ENCODE data around the gene LCLAT1.

The LCLAT1 gene

DNA sequence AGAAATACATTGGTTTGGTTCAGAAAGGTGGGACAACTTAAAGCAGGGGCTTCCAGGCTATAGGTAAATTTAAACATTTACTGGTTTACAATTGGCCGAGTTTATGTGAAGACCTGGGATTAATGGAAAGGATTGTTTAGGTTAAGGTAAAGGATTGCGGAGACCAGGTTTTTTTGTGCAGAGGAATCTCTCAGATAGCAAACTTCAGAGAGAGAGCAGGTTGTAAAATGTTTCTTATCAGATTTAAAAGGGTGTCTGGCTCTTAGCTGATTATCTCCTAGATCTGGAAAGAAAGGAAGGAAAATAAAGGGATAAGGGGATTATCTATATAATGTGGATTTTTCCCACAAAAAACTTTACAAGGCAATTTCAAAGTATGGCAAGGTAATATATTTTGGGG, 101.3 kb downstream of the LCLAT1 start:
- Histone ChIP-seq H3K79me2 (no peaks in the 10 kb centered on the region), H2AFZ (no peak overlapping the region), H3K4me2 (ENCODE audit: low read length) (no peak overlapping the region), H3K9ac (no peak overlapping the region), H3K27ac (no peak overlapping the region), H3K9me3 (ENCODE audit: control insufficient read depth, low read length) (no peaks in the 10 kb centered on the region), H3K36me3 (ENCODE audit: control insufficient read depth, insufficient read depth, low read length) (no peaks in the 10 kb centered on the region), H3K4me3 (ENCODE audit: low read depth, low read length) (no peak overlapping the region), H3K4me1 (no peaks in the 10 kb centered on the region), H3K27me3 (ENCODE audit: control insufficient read depth, insufficient read depth, low read length) (no peaks in the 10 kb centered on the region)
- TF ChIP-seq CTCF (IDR thresholded peaks at IDR 0.05): no peak

DNA sequence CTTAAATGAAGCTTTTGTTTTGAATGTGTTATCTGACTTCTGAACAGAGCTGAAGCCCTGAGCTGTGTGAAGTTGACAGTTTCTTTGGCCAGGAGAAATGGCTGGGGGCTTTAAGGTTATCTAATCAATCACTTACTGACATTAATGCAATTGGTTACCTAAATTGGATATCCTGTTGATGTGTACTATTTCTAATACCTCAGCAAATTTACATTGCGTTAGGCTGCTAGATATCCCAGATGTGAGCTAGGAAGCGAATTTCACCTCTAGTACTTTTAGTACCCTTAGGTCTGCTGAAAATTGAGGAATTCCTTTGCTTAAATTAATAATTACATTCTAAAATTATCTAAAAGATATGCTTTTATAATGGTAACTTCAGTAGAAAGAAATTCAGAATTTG, 102.0 kb downstream of the LCLAT1 start:
- Histone ChIP-seq H3K4me3 (ENCODE audit: low read depth, low read length) (no peak overlapping the region), H3K9me3 (ENCODE audit: control insufficient read depth, low read length) (no peaks in the 10 kb centered on the region), H3K4me2 (ENCODE audit: low read length) (no peak overlapping the region), H3K27ac (no peak overlapping the region), H2AFZ (no peak overlapping the region), H3K36me3 (ENCODE audit: control insufficient read depth, insufficient read depth, low read length) (no peaks in the 10 kb centered on the region), H3K27me3 (ENCODE audit: control insufficient read depth, insufficient read depth, low read length) (no peaks in the 10 kb centered on the region), H3K4me1 (no peaks in the 10 kb centered on the region), H3K79me2 (no peaks in the 10 kb centered on the region), H3K9ac (no peak overlapping the region)
- TF ChIP-seq CTCF (IDR thresholded peaks at IDR 0.05): no peak

DNA sequence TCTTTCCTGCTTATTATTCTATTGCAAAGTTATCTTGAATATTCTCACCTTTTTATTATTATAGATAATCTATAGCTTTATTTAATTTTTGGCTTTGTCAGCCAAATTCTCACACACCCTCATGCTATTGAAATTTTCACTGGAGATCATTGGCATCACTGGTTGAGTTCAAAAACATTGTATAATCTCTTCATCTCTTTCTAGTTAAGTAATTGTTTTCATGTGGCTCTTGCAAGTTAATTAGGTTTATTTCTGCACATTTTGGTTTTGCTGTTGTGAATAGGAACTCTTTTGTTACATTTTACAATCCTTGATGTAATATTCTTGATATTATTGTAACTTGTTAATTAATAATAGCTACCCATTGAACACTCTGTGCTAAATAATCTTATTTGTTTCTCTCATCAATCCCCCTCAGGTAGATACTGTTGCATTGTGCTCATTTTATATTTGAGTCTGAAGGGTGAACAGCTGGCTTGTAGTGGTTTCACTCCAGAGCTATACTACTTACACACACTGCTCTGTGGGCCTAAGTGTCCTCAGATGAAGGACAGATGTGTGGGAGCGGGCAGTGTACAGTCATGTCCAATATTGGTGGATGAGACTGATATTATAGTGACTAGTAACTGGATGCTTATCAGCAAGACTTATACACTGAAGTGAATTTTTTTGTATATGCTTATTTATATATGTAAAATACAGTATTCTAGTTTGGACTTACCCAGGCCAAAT, 112.7 kb downstream of the LCLAT1 start:
- Histone ChIP-seq H3K4me1 (no peaks in the 10 kb centered on the region), H3K36me3 (ENCODE audit: control insufficient read depth, insufficient read depth, low read length) (no peaks in the 10 kb centered on the region)

DNA sequence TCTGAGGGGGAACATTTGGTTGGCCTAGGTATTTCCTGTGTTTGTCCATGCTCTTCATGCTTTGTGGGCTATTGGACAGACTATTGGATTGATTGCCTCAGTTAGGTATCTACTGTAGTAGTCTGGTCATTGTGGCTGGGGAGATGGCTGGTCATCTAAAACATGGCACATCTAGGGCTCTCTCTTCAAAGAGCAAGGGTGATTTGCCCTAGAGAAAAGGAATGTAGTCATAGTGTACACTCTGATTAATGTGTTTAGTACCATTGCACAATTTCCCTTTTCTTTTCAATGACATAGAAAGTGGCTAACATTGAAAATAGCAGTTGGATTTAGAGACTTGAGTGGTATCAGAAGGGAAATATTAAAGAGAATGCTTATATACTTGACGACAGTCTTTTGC, 114.3 kb downstream of the LCLAT1 start:
- no peak overlapping the region for H2AFZ ChIP-seq
- H3K4me2 ChIP-seq (ENCODE audit: low read length): no peak overlapping the region
- no peaks in the 10 kb centered on the region for H3K4me1 ChIP-seq
- no peaks in the 10 kb centered on the region for H3K36me3 ChIP-seq (ENCODE audit: control insufficient read depth, insufficient read depth, low read length)
- H3K9ac ChIP-seq: no peak overlapping the region
- no peaks in the 10 kb centered on the region for H3K9me3 ChIP-seq (ENCODE audit: control insufficient read depth, low read length)
- no peak overlapping the region for H3K27ac ChIP-seq
- H3K79me2 ChIP-seq: peaks cover under 1% of the 10 kb centered on the region
- H3K27me3 ChIP-seq (ENCODE audit: control insufficient read depth, insufficient read depth, low read length): no peaks in the 10 kb centered on the region
- no peak overlapping the region for H3K4me3 ChIP-seq (ENCODE audit: low read depth, low read length)
- no peak for TF ChIP-seq CTCF (IDR thresholded peaks at IDR 0.05)

More for the DNA sequence above, 112.7 kb downstream of the LCLAT1 start:
- H3K27me3 ChIP-seq (ENCODE audit: control insufficient read depth, insufficient read depth, low read length): no peaks in the 10 kb centered on the region
- no peak overlapping the region for H3K4me3 ChIP-seq (ENCODE audit: low read depth, low read length)
- H3K27ac ChIP-seq: no peak overlapping the region
- no peak overlapping the region for H2AFZ ChIP-seq
- H3K9me3 ChIP-seq (ENCODE audit: control insufficient read depth, low read length): no peaks in the 10 kb centered on the region
- no peak for TF ChIP-seq CTCF (IDR thresholded peaks at IDR 0.05)
- peaks cover 3% of the 10 kb centered on the region for H3K79me2 ChIP-seq
- H3K4me2 ChIP-seq (ENCODE audit: low read length): no peak overlapping the region
- H3K9ac ChIP-seq: no peak overlapping the region

DNA sequence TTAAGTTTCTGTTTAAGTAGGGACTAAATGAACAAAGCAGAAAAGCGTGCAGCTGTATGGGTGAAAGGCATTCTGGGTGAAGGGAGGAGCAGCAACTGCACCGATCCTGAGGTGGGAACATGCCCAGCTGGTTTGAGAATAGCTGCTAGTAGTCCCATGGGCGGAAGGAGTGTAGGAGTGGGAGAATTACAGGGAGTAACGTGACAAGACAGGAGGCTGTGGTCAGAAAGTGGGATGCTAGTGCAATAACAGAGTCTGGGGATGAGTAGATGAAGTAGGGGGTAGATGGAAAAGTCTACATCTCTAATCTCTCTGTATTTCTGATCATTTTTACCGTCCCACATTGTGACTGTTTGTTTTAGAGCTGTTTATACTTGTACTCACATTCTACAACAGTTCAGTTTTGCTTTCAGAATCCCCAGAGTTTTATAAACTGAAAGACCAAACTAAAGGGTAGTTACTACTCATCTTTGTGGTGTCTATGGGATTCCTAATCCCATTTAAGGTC, 118.9 kb downstream of the LCLAT1 start:
- Histone ChIP-seq H3K36me3 (ENCODE audit: control insufficient read depth, insufficient read depth, low read length) (no peaks in the 10 kb centered on the region), H3K9me3 (ENCODE audit: control insufficient read depth, low read length) (no peaks in the 10 kb centered on the region), H2AFZ (no peak overlapping the region), H3K27me3 (ENCODE audit: control insufficient read depth, insufficient read depth, low read length) (no peaks in the 10 kb centered on the region), H3K4me1 (no peaks in the 10 kb centered on the region), H3K9ac (no peak overlapping the region), H3K27ac (no peak overlapping the region), H3K4me2 (ENCODE audit: low read length) (no peak overlapping the region), H3K79me2 (no peaks in the 10 kb centered on the region), H3K4me3 (ENCODE audit: low read depth, low read length) (no peak overlapping the region)
- TF ChIP-seq CTCF (IDR thresholded peaks at IDR 0.05): no peak
